H1 (cell line): ENCODE measurements around the gene ADD3. TPM values are rescaled to one million over a fixed set of nuclear protein-coding genes. Genes with fewer than 3 reads are reported as not detected.

Source experiments
- CTCF ChIA-PET: fragments of 300-600 bp; sonication (Branson Sonifier 250); formaldehyde crosslinking; loops from one replicate; lab custom pipeline; 2021; ENCODE audit not compliant: partially characterized antibody; lab: Charles Lee
- POLR2A ChIA-PET: fragments of 300-600 bp; sonication (Branson Sonifier 250); formaldehyde crosslinking; loops from one replicate; lab custom pipeline; 2021; ENCODE audit warnings: inconsistent platforms; ENCODE audit not compliant: partially characterized antibody; lab: Charles Lee
- DNase-seq, 2 experiments: peaks; one replicate each; pipeline versions ENCODE4 v3.0.0 to v3.0.0-alpha.2; 2010 to 2022; ENCODE audit warnings: low spot score in 2 of 2, low read depth in 1 of 2, mixed read lengths in 1 of 2
- FAIRE-seq: peaks from 2 replicates; lab custom pipeline; 2011; peaks lifted over from hg19 to GRCh38; lab: Jason Lieb, UNC
- H2AFZ ChIP-seq: 2 replicates; pipeline ENCODE4 v1.8.1; 2012; ENCODE audit warnings: low read length, inconsistent platforms
- H2AK5ac ChIP-seq: 2 replicates; pipeline ENCODE4 v1.6.1; 2013; ENCODE audit warnings: low read depth, low read length
- H2BK120ac ChIP-seq: replicated peaks from 2 replicates; pipeline ENCODE3; 2013; ENCODE audit warnings: low read depth, low read length, inconsistent platforms
- H2BK12ac ChIP-seq: 2 replicates; pipeline ENCODE4 v1.6.1; 2013; ENCODE audit warnings: low read depth, low read length
- H2BK15ac ChIP-seq: 2 replicates; pipeline ENCODE4 v1.6.1; 2013; ENCODE audit warnings: low read length
- H2BK20ac ChIP-seq: 2 replicates; pipeline ENCODE4 v1.6.1; 2013; ENCODE audit warnings: low read length
- H2BK5ac ChIP-seq: 2 replicates; pipeline ENCODE4 v1.6.1; 2013; ENCODE audit warnings: low read depth, low read length
- H3K14ac ChIP-seq: 2 replicates; pipeline ENCODE4 v1.6.1; 2013; ENCODE audit warnings: inconsistent platforms; ENCODE audit not compliant: insufficient read length
- H3K18ac ChIP-seq: 2 replicates; pipeline ENCODE4 v1.6.1; 2013; ENCODE audit warnings: low read length; ENCODE audit errors: extremely low read depth
- H3K23ac ChIP-seq: 2 replicates; pipeline ENCODE4 v1.6.1; 2013; ENCODE audit warnings: inconsistent platforms; ENCODE audit not compliant: insufficient read length
- H3K23me2 ChIP-seq: 2 replicates; pipeline ENCODE4 v1.6.1; 2013; ENCODE audit warnings: low read depth, low read length
- H3K27ac ChIP-seq: 2 replicates; pipeline ENCODE4 v1.6.1; 2011; ENCODE audit warnings: low read depth, low read length, inconsistent platforms
- H3K27me3 ChIP-seq, 4 experiments: replicated peaks in 1 of 4; 1 replicate in 1 of 4; 2 replicates in 3 of 4; pipeline versions ENCODE4 v1.6.1 to v1.8.1; 2011 to 2013; ENCODE audit warnings: low read length in 3 of 4, mild to moderate bottlenecking in 3 of 4, inconsistent platforms in 2 of 4, mixed read lengths in 2 of 4, moderate library complexity in 1 of 4; ENCODE audit not compliant: control insufficient read depth in 3 of 4, insufficient read depth in 3 of 4; ENCODE audit errors: extremely low read depth in 1 of 4
- H3K36me3 ChIP-seq, 4 experiments: 2 replicates each; pipeline versions ENCODE4 v1.6.1 to v1.8.1; 2011 to 2013; ENCODE audit warnings: mild to moderate bottlenecking in 4 of 4, low read length in 3 of 4, moderate library complexity in 2 of 4, control low read depth in 1 of 4, inconsistent platforms in 1 of 4; ENCODE audit not compliant: insufficient read depth in 4 of 4, control insufficient read depth in 2 of 4
- H3K4ac ChIP-seq: replicated peaks from 2 replicates; pipeline ENCODE3; 2013; ENCODE audit warnings: low read length, low read depth, mixed read lengths, inconsistent platforms; ENCODE audit not compliant: insufficient read length
- H3K4me1 ChIP-seq, 4 experiments: replicated peaks in 1 of 4; 1 replicate in 1 of 4; 2 replicates in 3 of 4; pipeline versions ENCODE4 v1.6.1 to v1.8.1; 2011 to 2013; ENCODE audit warnings: low read length in 3 of 4, inconsistent platforms in 2 of 4, mixed read lengths in 1 of 4; ENCODE audit not compliant: insufficient read depth in 4 of 4, control insufficient read depth in 3 of 4
- H3K4me2 ChIP-seq, 2 experiments: 2 replicates each; pipeline versions ENCODE4 v1.6.1 to v1.8.1; 2011 to 2013; ENCODE audit warnings: low read depth in 2 of 2, low read length in 2 of 2, control low read depth in 1 of 2, inconsistent platforms in 1 of 2, mild to moderate bottlenecking in 1 of 2; ENCODE audit not compliant: insufficient read depth in 1 of 2
- H3K4me3 ChIP-seq, 4 experiments: fragments of 200-600, 300-600 bp in 1 of 4; sonication (generic), shearing (Covaris generic), sonication (Bioruptor Twin) in 1 of 4; 2 replicates each; pipeline versions ENCODE4 v1.5.1 to v1.8.1; 2011 to 2016; ENCODE audit warnings: low read length in 4 of 4, low read depth in 3 of 4, control low read depth in 2 of 4, inconsistent platforms in 2 of 4, mild to moderate bottlenecking in 2 of 4, mixed read lengths in 1 of 4, moderate library complexity in 1 of 4; ENCODE audit not compliant: insufficient read depth in 2 of 4; ENCODE audit errors: extremely low read depth in 1 of 4
- H3K56ac ChIP-seq: replicated peaks from 2 replicates; pipeline ENCODE3; 2013; ENCODE audit warnings: low read depth, mild to moderate bottlenecking, mixed read lengths, low read length, inconsistent platforms; ENCODE audit not compliant: insufficient read length
- H3K79me1 ChIP-seq: 2 replicates; pipeline ENCODE4 v1.6.1; 2013; ENCODE audit warnings: low read depth, low read length, control low read depth
- H3K79me2 ChIP-seq, 2 experiments: 2 replicates each; pipeline versions ENCODE4 v1.6.1 to v1.8.1; 2012 to 2013; ENCODE audit warnings: low read length in 2 of 2, mild to moderate bottlenecking in 2 of 2, inconsistent platforms in 1 of 2; ENCODE audit not compliant: insufficient read depth in 2 of 2, control insufficient read depth in 1 of 2
- H3K9ac ChIP-seq, 4 experiments: replicated peaks in 1 of 4; 1 replicate in 1 of 4; 2 replicates in 3 of 4; pipeline versions ENCODE4 v1.6.1 to v1.8.1; 2011 to 2013; ENCODE audit warnings: low read depth in 3 of 4, low read length in 3 of 4, control low read depth in 2 of 4, mild to moderate bottlenecking in 2 of 4, moderate library complexity in 2 of 4, inconsistent platforms in 1 of 4; ENCODE audit errors: extremely low read depth in 1 of 4
- H3K9me3 ChIP-seq, 2 experiments: 2 replicates each; pipeline versions ENCODE4 v1.6.1 to v1.8.1; 2012 to 2013; ENCODE audit warnings: mild to moderate bottlenecking in 2 of 2, moderate library complexity in 2 of 2, control low read depth in 1 of 2, inconsistent platforms in 1 of 2, low read depth in 1 of 2, low read length in 1 of 2, mixed read lengths in 1 of 2; ENCODE audit not compliant: insufficient read depth in 2 of 2
- H4K20me1 ChIP-seq, 2 experiments: replicated peaks in 1 of 2; 2 replicates each; pipeline versions ENCODE3 to v1.8.1; 2011 to 2013; ENCODE audit warnings: inconsistent platforms in 2 of 2, low read length in 2 of 2, mild to moderate bottlenecking in 1 of 2; ENCODE audit not compliant: insufficient read depth in 2 of 2, control insufficient read depth in 1 of 2
- H4K5ac ChIP-seq: 2 replicates; pipeline ENCODE4 v1.6.1; 2013; ENCODE audit warnings: low read length, low read depth, mixed read lengths, inconsistent platforms; ENCODE audit not compliant: insufficient read length
- H4K8ac ChIP-seq: 2 replicates; pipeline ENCODE4 v1.8.0; 2013; ENCODE audit warnings: mild to moderate bottlenecking, moderate library complexity, low read length, inconsistent platforms; ENCODE audit not compliant: insufficient read depth; ENCODE audit errors: extremely low read depth
- H4K91ac ChIP-seq: replicated peaks from 2 replicates; pipeline ENCODE3; 2013; ENCODE audit warnings: low read length, mixed read lengths, inconsistent platforms; ENCODE audit not compliant: insufficient read length
- BACH1 ChIP-seq: IDR thresholded peaks from 2 replicates; pipeline ENCODE4 v1.6.1; 2012; ENCODE audit warnings: low read length, improper control_type of control experiment
- EP300 ChIP-seq, 2 experiments: IDR thresholded peaks; 1 replicate in 1 of 2; 2 replicates in 1 of 2; pipeline ENCODE4 v1.6.1; 2011 to 2012; ENCODE audit warnings: low read depth in 2 of 2, low read length in 2 of 2, mild to moderate bottlenecking in 2 of 2, borderline replicate concordance in 1 of 2, inconsistent platforms in 1 of 2, moderate library complexity in 1 of 2
- HDAC2 ChIP-seq, 2 experiments: fragments of 300-600 bp in 1 of 2; sonication (generic) in 1 of 2; IDR thresholded peaks; 2 replicates each; pipeline ENCODE4 v1.6.1; 2011 to 2012; ENCODE audit warnings: low read depth in 2 of 2, low read length in 2 of 2, mild to moderate bottlenecking in 2 of 2, moderate library complexity in 2 of 2, borderline replicate concordance in 1 of 2, inconsistent platforms in 1 of 2
- MAFK ChIP-seq: IDR thresholded peaks from 2 replicates; pipeline ENCODE4 v1.6.1; 2012; ENCODE audit warnings: low read depth, mild to moderate bottlenecking, improper control_type of control experiment, low read length
- NANOG ChIP-seq: IDR thresholded peaks from 2 replicates; pipeline ENCODE4 v1.6.1; 2011; ENCODE audit warnings: low read length, low read depth, mild to moderate bottlenecking, inconsistent platforms; ENCODE audit not compliant: insufficient read depth, poor library complexity, severe bottlenecking
- polyA plus RNA-seq, 7 experiments: library from polyadenylated mRNA; depleted of rRNA in 3 of 7; stranded (reverse) in 5 of 7; unstranded in 2 of 7; fragments of >200 nt in 5 of 7; fragments of 200-250 nt in 2 of 7; gene quantifications; 1 replicate in 5 of 7; 2 replicates in 1 of 7; 4 replicates in 1 of 7; pipeline versions ENCODE4 v1.2.1 to v1.2.3, GENCODE V29; 2011 to 2013; ENCODE audit warnings: missing spikeins in 2 of 7, mixed read lengths in 2 of 7
- total RNA-seq: library from RNA; stranded (reverse); fragmentation: NEBNext Ultra II Directional; extraction: Animal tissue kit (Norgen Biotek cat#: 25700); gene quantifications from 2 replicates; pipeline ENCODE4 v1.2.1, GENCODE V29; 2021

The ADD3 gene
- total and polyA plus RNA-seq, 2 of the 8 experiments (the other 6 are each of a cell fraction or from before 2014, with no cell fraction given): 44.7 to 85.6 TPM

DNA sequence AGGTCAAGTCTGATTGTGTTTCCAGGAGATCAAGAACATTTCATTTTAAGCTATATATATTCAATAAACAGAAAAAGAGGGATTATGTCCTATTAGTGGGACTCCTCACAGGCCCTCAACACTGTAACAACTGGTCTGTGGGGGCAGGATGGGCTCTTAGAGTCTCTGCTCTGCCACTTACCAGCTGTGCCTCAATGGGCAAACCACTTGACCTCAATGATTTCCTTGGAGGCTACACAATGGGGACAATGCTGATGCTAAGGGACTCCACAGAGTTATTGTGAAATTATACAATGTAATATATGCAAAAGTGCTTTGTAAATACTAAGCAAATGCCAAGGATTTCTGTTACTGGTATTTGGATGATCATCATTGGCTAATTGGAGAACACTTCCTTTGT lies 166.4 kb downstream of the ADD3 start:
- Histone ChIP-seq H4K20me1 (peaks cover 0 to 12% of the 10 kb centered on the region in 2 experiments), H2BK20ac (no peak overlapping the region), H2AK5ac (no peak overlapping the region), H2BK120ac (no peak overlapping the region), H3K79me1 (no peaks in the 10 kb centered on the region), H3K79me2 (no peaks in the 10 kb centered on the region), H3K36me3 (no peaks in the 10 kb centered on the region), H3K18ac (no peak overlapping the region), H2BK5ac (no peak overlapping the region), H2AFZ (no peak overlapping the region), H3K4me3 (no peak overlapping the region), H3K27me3 (peaks cover 29 to 78% (median 63%) of the 10 kb centered on the region in 4 experiments), H3K23me2 (no peaks in the 10 kb centered on the region), H3K14ac (no peak overlapping the region), H3K9me3 (no peaks in the 10 kb centered on the region), H3K27ac (no peak overlapping the region), H4K5ac (no peak overlapping the region), H3K4me1 (peaks cover 9 to 22% (median 17%) of the 10 kb centered on the region in 4 experiments), H2BK15ac (no peak overlapping the region), H4K91ac (no peak overlapping the region), H3K4me2 (peak overlapping the region; percentile 45 to 52), H3K56ac (no peak overlapping the region), H3K23ac (no peak overlapping the region), H3K4ac (no peak overlapping the region), H4K8ac (no peak overlapping the region), H2BK12ac (no peak overlapping the region), H3K9ac (no peak overlapping the region)
- FAIRE-seq (no peak), DNase-seq (peak in 1 of 2 experiments; percentile 42)
- ChIA-PET POLR2A (interaction anchor here (0.9 to 1.9 kb wide), 5 partner anchors 9 to 37 kb away, joined by 3 to 7 read pairs (median 3); partner anchors contain the start of gene MXI1), CTCF (interaction anchor here (0.6 to 3.4 kb wide), 20 partner anchors 9 to 1425 kb away, joined by 3 to 22 read pairs (median 4); partner anchors contain the start of gene MXI1)
- TF ChIP-seq MAFK (no peak), EP300 (IDR thresholded peaks at IDR 0.05; ENCODE audit: borderline replicate concordance in 1 of 2, low read depth in 2 of 2, low read length in 2 of 2) (peak in 1 of 2 experiments; percentile 24; a peak in 1 of 3 replicates), NANOG (peak; percentile 95), BACH1 (no peak), HDAC2 (IDR thresholded peaks at IDR 0.05; ENCODE audit: borderline replicate concordance in 1 of 2, low read depth in 2 of 2, low read length in 2 of 2) (0 out of 4 replicates have a peak, but pooled peaks of 1 of the 2 experiments have one; percentile 37)
